Testis (tissue), 3 donors: ENCODE data around the gene IGF2R. TPM values are rescaled to one million over a fixed set of nuclear protein-coding genes. Genes with fewer than 3 reads are reported as not detected.

Experiments
- DNase-seq: peaks from one replicate; pipeline ENCODE4 v3.0.0-alpha.2; 2019
- H3K27ac ChIP-seq, 2 donors: fragments of 200-600 bp; sonication (generic); one replicate each; pipeline ENCODE4 v1.5.1; 2019
- H3K27me3 ChIP-seq: fragments of 200-600 bp; sonication (generic); one replicate; pipeline ENCODE4 v1.5.1; 2019
- H3K36me3 ChIP-seq: fragments of 200-600 bp; sonication (generic); one replicate; pipeline ENCODE4 v1.5.1; 2017; ENCODE audit warnings: low read depth; ENCODE audit errors: missing control alignments
- H3K4me1 ChIP-seq: fragments of 200-600 bp; sonication (generic); one replicate; pipeline ENCODE4 v1.5.1; 2019
- H3K4me3 ChIP-seq, 2 donors: fragments of 200-600 bp; sonication (generic); one replicate each; pipeline ENCODE4 v1.5.1; 2017 to 2019
- H3K9me3 ChIP-seq: fragments of 200-600 bp; sonication (generic); one replicate; pipeline ENCODE4 v1.5.1; 2017
- POLR2A ChIP-seq: fragments of 450-650 bp; IDR thresholded peaks from one replicate; pipeline ENCODE4 v1.6.1; 2017; ENCODE audit warnings: antibody characterized with exemption, mild to moderate bottlenecking, moderate library complexity
- WGBS, 2 donors: methylation state at CpG; one replicate each; pipeline ENCODE4 v1.1.5; 2018; 5-methylcytosine and 5-hydroxymethylcytosine counted together
- intact Hi-C: fragments of 100-400 bp; cut with DNase I; formaldehyde crosslinking; loops from one replicate; pipeline ENCODE4 v1.15.1; 2023; ENCODE audit warnings: low total_unique reads
- polyA plus RNA-seq: library from polyadenylated mRNA; stranded (reverse); fragments of 350-450 nt; fragmentation: Illumina TruSeq; extraction: RNeasy Lipid Tissue Mini Kit (QIAGEN cat#74804); gene quantifications from one replicate; pipeline ENCODE4 v1.2.3, GENCODE V29; 2014; ENCODE audit warnings: low read depth, low replicate concordance; ENCODE audit not compliant: insufficient read depth
- total RNA-seq, 2 donors: library from RNA; depleted of rRNA; stranded (reverse); fragments of >200 nt; gene quantifications; one replicate each; pipeline ENCODE4 v1.2.3, GENCODE V29; 2016
- TF ChIP-seq, protein P1 (sequence below), 3 experiments: fragments of 450-650 bp in 2 of 3; fragments of 200-600 bp in 1 of 3; sonication (generic) in 1 of 3; IDR thresholded peaks; one replicate each; pipeline ENCODE4 v1.5.1; 2016 to 2019; ENCODE audit warnings: antibody characterized with exemption in 3 of 3, mild to moderate bottlenecking in 2 of 3, moderate library complexity in 1 of 3

The IGF2R gene
- total and polyA plus RNA-seq, 3 donors from 2014 or later = 47.3 to 109 (median 84.6) TPM

GRCh38 chr6:160127270-160128124, 158.6 kb downstream of the IGF2R start:
- Histone ChIP-seq H3K36me3 (no peaks in the 10 kb centered on the region), H3K27ac (no peak overlapping the region), H3K27me3 (no peaks in the 10 kb centered on the region), H3K4me3 (no peak overlapping the region), H3K9me3 (no peaks in the 10 kb centered on the region), H3K4me1 (no peaks in the 10 kb centered on the region)
- TF ChIP-seq, protein P1, sequence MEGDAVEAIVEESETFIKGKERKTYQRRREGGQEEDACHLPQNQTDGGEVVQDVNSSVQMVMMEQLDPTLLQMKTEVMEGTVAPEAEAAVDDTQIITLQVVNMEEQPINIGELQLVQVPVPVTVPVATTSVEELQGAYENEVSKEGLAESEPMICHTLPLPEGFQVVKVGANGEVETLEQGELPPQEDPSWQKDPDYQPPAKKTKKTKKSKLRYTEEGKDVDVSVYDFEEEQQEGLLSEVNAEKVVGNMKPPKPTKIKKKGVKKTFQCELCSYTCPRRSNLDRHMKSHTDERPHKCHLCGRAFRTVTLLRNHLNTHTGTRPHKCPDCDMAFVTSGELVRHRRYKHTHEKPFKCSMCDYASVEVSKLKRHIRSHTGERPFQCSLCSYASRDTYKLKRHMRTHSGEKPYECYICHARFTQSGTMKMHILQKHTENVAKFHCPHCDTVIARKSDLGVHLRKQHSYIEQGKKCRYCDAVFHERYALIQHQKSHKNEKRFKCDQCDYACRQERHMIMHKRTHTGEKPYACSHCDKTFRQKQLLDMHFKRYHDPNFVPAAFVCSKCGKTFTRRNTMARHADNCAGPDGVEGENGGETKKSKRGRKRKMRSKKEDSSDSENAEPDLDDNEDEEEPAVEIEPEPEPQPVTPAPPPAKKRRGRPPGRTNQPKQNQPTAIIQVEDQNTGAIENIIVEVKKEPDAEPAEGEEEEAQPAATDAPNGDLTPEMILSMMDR (IDR thresholded peaks at IDR 0.05) = no peak
- no peak for TF ChIP-seq POLR2A
- DNase-seq = no peak
- WGBS, 2 donors = 93 to 95% methylated on average over 12 to 16 of the region's 16 CpGs
- intact Hi-C loops = no loop called here

DNA sequence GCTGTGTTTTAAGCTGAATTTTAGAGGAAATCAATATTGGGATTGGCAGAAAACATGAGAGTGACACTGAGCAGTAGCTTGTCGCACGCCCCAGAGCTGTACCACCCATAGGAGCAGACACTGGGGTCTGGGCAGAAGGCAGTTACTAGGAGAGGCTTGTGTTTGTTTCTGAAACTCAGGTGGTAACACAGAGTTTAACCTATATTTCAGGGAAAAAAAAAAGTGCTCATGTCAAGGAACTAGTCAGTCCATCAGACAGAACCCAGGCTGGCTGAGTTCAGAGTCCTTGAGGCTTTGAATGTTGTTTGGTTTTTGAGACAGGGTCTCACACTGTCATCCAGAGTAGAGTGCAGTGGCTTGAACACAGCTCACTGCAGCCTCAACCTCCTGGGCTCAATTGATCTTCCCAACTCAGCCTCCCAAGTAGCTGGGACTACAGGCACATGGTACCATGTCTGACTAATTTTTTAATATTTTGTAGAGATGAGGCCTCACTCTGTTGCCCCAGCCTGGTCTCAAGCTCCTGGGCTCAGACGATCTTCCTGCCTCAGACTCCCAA, 159.3 kb downstream of the IGF2R start:
- Histone ChIP-seq H3K27ac (no peak overlapping the region), H3K4me3 (no peak overlapping the region), H3K36me3 (no peaks in the 10 kb centered on the region), H3K4me1 (no peaks in the 10 kb centered on the region), H3K27me3 (no peaks in the 10 kb centered on the region), H3K9me3 (no peaks in the 10 kb centered on the region)
- intact Hi-C loops = no loop called here
- no peak for DNase-seq
- 94 to 95% methylated on average over 3 of the region's 3 CpGs for WGBS, 2 donors
- no peak for TF ChIP-seq POLR2A
- TF ChIP-seq, protein P1 (IDR thresholded peaks at IDR 0.05) = no peak

DNA sequence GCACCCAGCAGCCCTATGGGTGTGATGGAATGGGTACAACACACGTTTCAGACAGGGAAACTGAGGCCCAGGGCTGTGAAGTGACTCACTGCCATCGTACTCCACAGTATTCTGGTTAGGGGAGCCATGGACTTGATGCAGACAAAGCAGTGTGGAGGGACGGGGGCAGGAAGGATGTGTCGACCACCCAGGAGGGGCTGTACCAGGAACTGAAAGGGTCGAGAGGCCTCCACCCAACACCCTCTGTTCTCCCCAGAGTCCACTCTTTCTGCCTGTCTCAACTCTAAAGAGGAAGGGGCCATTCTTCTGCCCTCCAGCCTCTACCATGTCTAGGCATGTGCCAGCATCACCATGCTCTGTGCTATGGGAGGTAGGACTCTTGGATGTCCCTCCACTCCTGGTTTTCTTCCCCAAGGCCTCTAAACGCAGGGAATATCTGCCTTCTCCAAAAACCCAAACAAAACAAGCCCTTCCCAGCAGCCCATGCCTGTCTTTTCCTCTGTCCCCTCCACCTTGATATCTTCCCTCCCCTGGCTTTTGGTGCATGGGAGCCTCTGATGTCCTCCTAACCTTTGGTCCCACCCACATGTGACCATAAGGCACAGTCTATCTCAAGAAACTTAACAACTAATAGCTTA, 160.1 kb downstream of the IGF2R start:
- DNase-seq = no peak
- Histone ChIP-seq H3K4me1 (no peaks in the 10 kb centered on the region), H3K4me3 (no peak overlapping the region), H3K36me3 (no peaks in the 10 kb centered on the region), H3K27me3 (no peaks in the 10 kb centered on the region), H3K27ac (no peak overlapping the region), H3K9me3 (no peaks in the 10 kb centered on the region)
- intact Hi-C loops = no loop called here
- no peak for TF ChIP-seq POLR2A
- TF ChIP-seq, protein P1 (IDR thresholded peaks at IDR 0.05) = no peak
- 89 to 92% methylated on average over 6 of the region's 6 CpGs for WGBS, 2 donors

- no peak overlapping the region for H3K27ac ChIP-seq
- no peak overlapping the region for H3K4me3 ChIP-seq
- no peak for DNase-seq
- H3K27me3 ChIP-seq = no peaks in the 10 kb centered on the region
- no peaks in the 10 kb centered on the region for H3K4me1 ChIP-seq
- no peak for TF ChIP-seq POLR2A
- TF ChIP-seq, protein P1 (IDR thresholded peaks at IDR 0.05) = no peak
- no peaks in the 10 kb centered on the region for H3K9me3 ChIP-seq
- 93 to 95% methylated on average over 10 of the region's 10 CpGs for WGBS, 2 donors
- intact Hi-C loops = no loop called here
- H3K36me3 ChIP-seq = no peaks in the 10 kb centered on the region
These were observed 161.2 kb downstream of the IGF2R start for GRCh38 chr6:160129881-160130615.
